HUES6 (cell line): ENCODE results near the gene MS4A15.

ENCODE experiments used
- H3K27ac ChIP-seq: 2 replicates; pipeline ENCODE4 v1.7.0; 2013; ENCODE audit warnings: low read depth, mild to moderate bottlenecking, low read length, inconsistent platforms
- H3K27me3 ChIP-seq: 2 replicates; pipeline ENCODE4 v1.6.1; 2013; ENCODE audit warnings: low read length; ENCODE audit not compliant: control insufficient read depth, insufficient read depth
- H3K36me3 ChIP-seq: 2 replicates; pipeline ENCODE4 v1.6.1; 2013; ENCODE audit warnings: low read length; ENCODE audit not compliant: control insufficient read depth, insufficient read depth
- H3K4me1 ChIP-seq: 2 replicates; pipeline ENCODE4 v1.6.1; 2013; ENCODE audit warnings: low read length; ENCODE audit not compliant: control insufficient read depth, insufficient read depth
- H3K4me3 ChIP-seq: 2 replicates; pipeline ENCODE4 v1.5.1; 2013; ENCODE audit warnings: low read depth, low read length
- H3K9ac ChIP-seq: one replicate; pipeline ENCODE4 v1.6.1; 2013; ENCODE audit warnings: mild to moderate bottlenecking, low read length
- H3K9me3 ChIP-seq: 2 replicates; pipeline ENCODE4 v1.6.1; 2013; ENCODE audit warnings: low read depth, low read length; ENCODE audit not compliant: control insufficient read depth, insufficient read depth

Gene MS4A15

DNA sequence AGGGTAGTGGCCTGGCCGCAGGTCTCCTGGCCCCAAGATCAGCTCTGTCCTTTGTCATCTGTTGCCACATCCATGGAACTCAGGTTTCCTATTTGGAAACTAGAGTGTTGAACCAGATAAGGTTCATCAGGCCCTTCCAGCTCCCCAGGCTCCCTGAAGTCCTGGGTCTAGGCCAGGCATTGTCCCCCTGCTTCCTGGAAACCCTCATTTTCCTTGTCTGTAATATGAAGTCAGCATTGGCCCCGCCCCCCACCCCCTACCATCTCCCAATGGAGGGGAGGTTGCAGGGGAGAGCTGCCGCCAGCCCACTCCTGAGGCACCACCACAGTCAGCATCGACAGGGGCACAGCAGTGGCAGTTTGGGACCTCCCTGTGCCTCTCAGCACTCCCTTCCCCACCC, 19.5 kb downstream of the MS4A15 start:
- Histone ChIP-seq H3K36me3 (no peaks in the 10 kb centered on the region), H3K4me3 (no peak overlapping the region), H3K9me3 (0 out of 2 replicates have a peak, but pooled peaks cover 4% of the 10 kb centered on the region), H3K27me3 (no peaks in the 10 kb centered on the region; the same call in 1 of the 2 replicates), H3K9ac (no peak overlapping the region), H3K27ac (no peak overlapping the region), H3K4me1 (0 out of 2 replicates have a peak, but pooled peaks cover 3% of the 10 kb centered on the region)

DNA sequence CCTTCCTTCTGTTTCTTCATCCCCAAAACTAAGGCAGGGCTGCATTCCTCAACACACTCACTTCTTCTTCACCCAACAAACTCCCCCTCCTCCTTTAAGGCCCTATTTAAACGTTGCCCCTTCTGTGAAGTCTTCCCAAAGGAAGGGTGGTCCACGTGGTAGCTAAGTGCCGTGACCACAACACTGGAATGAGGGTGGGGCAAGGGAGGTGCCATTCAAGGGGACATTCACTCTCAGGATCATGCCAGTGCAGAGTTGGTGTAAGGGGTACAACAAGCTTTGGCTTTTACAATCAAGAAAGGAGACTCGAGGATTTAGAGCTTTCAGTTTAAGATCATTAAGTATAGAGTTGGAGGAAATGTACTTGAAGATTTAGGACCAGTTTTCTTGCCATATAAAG, 20.4 kb downstream of the MS4A15 start:
- H3K4me1 ChIP-seq = 0 out of 2 replicates have a peak, but pooled peaks cover 3% of the 10 kb centered on the region
- no peak overlapping the region for H3K4me3 ChIP-seq
- no peaks in the 10 kb centered on the region for H3K36me3 ChIP-seq
- no peak overlapping the region for H3K27ac ChIP-seq
- 0 out of 2 replicates have a peak, but pooled peaks cover 4% of the 10 kb centered on the region for H3K9me3 ChIP-seq
- H3K9ac ChIP-seq = no peak overlapping the region
- H3K27me3 ChIP-seq = no peaks in the 10 kb centered on the region; the same call in 1 of the 2 replicates

DNA sequence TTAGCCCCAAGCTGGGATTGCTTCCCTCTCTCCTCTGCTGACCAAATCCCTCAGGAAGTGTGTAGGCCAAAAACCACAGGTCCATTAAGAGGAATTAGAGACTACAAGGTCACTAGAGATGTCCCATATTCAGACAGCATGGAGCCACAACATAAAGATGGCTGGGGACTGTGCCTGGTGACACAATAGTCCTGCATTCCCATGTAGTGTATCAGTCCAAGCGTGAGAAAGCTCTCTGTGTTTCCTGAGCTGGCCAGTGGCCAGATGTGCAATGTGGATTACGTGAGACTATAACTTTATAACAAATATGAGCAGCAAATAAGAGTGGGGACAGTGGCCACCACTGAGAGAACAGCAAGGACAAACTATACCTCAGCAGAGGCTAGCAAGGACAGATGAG, 20.9 kb downstream of the MS4A15 start:
- no peaks in the 10 kb centered on the region; the same call in 1 of the 2 replicates for H3K27me3 ChIP-seq
- H3K4me1 ChIP-seq = 0 out of 2 replicates have a peak, but pooled peaks cover 3% of the 10 kb centered on the region
- H3K9me3 ChIP-seq = 0 out of 2 replicates have a peak, but pooled peaks cover 4% of the 10 kb centered on the region
- no peak overlapping the region for H3K27ac ChIP-seq
- no peaks in the 10 kb centered on the region for H3K36me3 ChIP-seq
- no peak overlapping the region for H3K9ac ChIP-seq
- H3K4me3 ChIP-seq = no peak overlapping the region

DNA sequence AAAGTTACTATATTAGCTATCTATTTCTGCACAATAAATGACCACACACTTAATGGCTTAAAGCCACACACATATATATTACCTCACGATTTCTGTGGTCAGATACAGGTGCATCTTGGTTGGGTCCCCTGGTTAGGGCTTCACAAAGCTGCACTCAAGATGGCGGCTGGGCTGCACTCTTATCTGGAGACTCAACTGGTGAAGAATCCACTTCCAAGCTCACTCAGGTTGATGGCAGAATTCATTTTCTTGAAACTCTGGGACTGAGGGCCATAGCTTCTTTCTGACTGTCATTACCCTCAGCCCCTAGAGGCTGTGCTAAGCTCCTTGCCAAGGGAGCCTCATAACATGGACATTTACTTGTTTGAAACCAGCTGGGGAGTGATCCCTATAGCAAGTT, 23.4 kb downstream of the MS4A15 start:
- no peaks in the 10 kb centered on the region; the same call in 1 of the 2 replicates for H3K27me3 ChIP-seq
- H3K9ac ChIP-seq = no peak overlapping the region

DNA sequence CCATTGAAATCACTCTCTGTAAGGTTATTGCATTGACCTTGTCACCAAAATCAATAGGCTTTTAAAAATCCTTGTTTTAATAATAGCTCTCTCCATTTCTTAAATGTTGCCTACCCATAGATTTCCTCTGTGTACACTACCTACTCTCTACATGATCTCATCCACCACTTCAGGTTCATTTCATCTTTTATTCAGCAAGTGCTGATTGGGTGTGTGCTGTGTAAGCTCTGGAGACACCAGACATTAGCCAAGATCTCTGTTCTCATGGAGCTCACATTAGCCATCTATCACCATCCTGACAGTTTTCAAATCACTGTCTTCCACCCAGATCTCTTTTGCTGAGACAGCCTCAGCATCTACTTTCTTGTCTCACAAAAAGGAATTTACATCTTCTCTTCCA, 24.1 kb downstream of the MS4A15 start:
- Histone ChIP-seq H3K27me3 (no peaks in the 10 kb centered on the region; the same call in 1 of the 2 replicates), H3K36me3 (no peaks in the 10 kb centered on the region), H3K9ac (no peak overlapping the region)

More for the DNA sequence above, 23.4 kb downstream of the MS4A15 start:
- Histone ChIP-seq H3K4me1 (0 out of 2 replicates have a peak, but pooled peaks cover 3% of the 10 kb centered on the region), H3K27ac (no peak overlapping the region), H3K36me3 (no peaks in the 10 kb centered on the region), H3K9me3 (0 out of 2 replicates have a peak, but pooled peaks cover 4% of the 10 kb centered on the region), H3K4me3 (no peak overlapping the region)

DNA sequence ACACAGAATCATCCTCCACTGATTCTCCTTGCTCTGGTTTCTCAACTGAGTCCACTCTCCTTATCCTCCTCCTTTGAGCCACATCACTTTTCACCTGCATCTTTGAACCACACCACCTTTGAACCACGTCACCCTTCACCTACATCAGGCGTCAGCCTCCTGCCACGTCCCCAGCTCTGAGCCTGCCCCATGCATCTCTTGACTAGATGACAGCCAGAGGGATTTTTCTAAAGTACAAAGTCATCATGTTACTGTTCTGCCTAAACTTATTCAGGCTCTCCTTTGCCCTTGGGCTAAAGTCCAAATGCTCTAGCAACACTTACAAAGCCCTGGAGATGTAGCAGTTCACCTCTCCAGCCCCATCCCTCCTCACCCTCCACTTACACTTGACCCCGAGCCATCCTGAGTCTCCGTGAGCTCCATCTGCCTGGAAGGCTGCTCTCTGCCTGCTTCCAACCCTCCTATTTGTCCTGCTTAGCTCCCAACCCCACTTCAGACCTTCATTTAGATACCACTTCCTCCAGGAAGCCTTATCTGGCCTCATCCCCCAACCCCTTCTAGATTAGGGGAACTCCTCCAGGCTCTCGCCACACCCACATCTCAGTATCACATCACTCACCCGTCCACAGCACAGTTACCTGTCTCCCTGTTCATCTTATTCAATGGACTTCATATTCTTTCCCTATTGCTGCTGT, 24.8 kb downstream of the MS4A15 start:
- Histone ChIP-seq H3K27ac (no peak overlapping the region), H3K36me3 (no peaks in the 10 kb centered on the region), H3K27me3 (no peaks in the 10 kb centered on the region; the same call in 1 of the 2 replicates), H3K9ac (no peak overlapping the region), H3K4me1 (no peaks in the 10 kb centered on the region; the same call in 1 of the 2 replicates), H3K9me3 (0 out of 2 replicates have a peak, but pooled peaks cover 4% of the 10 kb centered on the region), H3K4me3 (no peak overlapping the region)

More for the DNA sequence above, 24.1 kb downstream of the MS4A15 start:
- H3K4me3 ChIP-seq = no peak overlapping the region
- peaks cover under 1% of the 10 kb centered on the region; the same call in 1 of the 2 replicates for H3K4me1 ChIP-seq
- 0 out of 2 replicates have a peak, but pooled peaks cover 4% of the 10 kb centered on the region for H3K9me3 ChIP-seq
- H3K27ac ChIP-seq = no peak overlapping the region

DNA sequence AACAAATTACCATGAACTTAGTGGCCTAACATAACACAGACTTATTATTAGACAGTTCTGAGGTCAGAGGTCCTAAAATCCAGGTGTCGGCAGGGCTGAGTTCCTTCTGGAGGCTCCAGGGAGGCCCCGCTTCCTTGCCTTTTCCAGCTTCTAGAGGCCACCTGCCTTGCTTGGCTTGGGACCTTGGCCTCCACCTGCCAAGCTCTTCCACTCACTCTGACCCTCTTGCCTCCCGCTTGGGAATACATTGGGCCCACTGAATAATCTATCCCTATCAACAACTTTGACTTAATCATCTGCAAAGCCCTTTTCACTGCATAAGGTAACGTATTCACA, 25.3 kb downstream of the MS4A15 start:
- no peak overlapping the region for H3K9ac ChIP-seq
- no peaks in the 10 kb centered on the region; the same call in 1 of the 2 replicates for H3K4me1 ChIP-seq
- H3K4me3 ChIP-seq = no peak overlapping the region
- 0 out of 2 replicates have a peak, but pooled peaks cover 4% of the 10 kb centered on the region for H3K9me3 ChIP-seq
- H3K27ac ChIP-seq = no peak overlapping the region
- H3K27me3 ChIP-seq = no peaks in the 10 kb centered on the region; the same call in 1 of the 2 replicates
- no peaks in the 10 kb centered on the region for H3K36me3 ChIP-seq

DNA sequence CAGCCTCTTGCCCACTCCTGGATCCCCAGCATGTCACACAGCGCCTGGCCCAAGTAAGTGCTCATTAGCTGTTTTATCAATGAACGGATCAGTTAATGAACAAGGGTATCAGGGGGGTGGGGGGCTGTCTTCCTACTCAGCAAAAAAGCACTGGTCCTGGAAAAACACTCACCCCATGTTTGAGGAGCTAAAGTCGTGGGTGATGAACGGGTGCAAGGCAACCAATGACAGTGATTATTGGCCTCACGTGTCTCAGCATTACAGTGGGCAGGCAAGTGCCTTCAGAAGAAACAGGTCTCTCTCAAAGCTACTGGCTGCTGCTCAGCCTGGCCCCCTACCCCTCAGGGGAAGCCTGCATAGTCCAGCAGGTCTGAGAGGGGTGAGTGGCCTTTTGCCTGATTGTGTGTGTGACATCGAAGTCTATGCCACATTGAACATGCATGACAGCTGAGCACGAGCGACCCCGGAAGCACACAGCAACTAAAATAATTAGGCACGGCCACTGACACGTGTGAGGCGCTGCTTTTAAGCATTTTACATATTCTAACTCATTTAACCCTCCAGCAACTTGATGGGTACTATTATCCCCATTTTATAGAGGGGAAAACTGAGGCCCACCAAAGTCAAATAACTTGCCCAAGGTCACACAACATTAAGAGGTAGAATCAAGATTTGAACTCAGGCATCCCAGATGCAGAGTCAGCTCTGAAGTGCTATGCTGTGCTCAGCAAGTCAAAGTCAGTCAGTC, 25.9 kb downstream of the MS4A15 start:
- H3K4me3 ChIP-seq = no peak overlapping the region
- no peak overlapping the region for H3K27ac ChIP-seq
- H3K9me3 ChIP-seq = 0 out of 2 replicates have a peak, but pooled peaks cover 4% of the 10 kb centered on the region
- H3K4me1 ChIP-seq = no peaks in the 10 kb centered on the region; the same call in 1 of the 2 replicates
- H3K9ac ChIP-seq = no peak overlapping the region
- H3K27me3 ChIP-seq = no peaks in the 10 kb centered on the region; the same call in 1 of the 2 replicates
- no peaks in the 10 kb centered on the region for H3K36me3 ChIP-seq

DNA sequence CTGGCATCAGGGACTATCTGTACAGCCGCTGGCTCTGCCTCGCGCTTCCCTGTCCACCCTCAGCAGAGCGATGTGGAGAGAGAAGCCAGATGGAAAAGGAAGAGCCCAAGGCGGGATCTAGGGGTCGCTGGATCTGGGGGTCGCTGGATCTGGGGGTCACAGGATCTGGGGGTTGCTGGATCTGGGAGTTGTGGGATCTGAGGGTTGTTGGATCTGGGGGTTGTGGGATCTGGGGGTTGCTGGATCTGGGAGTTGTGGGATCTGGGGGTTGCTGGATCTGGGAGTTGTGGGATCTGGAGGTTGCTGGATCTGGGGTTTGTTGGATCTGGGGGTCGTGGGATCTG, 26.4 kb downstream of the MS4A15 start:
- H3K9ac ChIP-seq = no peak overlapping the region
- no peak overlapping the region for H3K4me3 ChIP-seq
- no peaks in the 10 kb centered on the region; the same call in 1 of the 2 replicates for H3K27me3 ChIP-seq
- H3K36me3 ChIP-seq = no peaks in the 10 kb centered on the region
- no peaks in the 10 kb centered on the region; the same call in 1 of the 2 replicates for H3K4me1 ChIP-seq
- H3K9me3 ChIP-seq = peaks cover 4% of the 10 kb centered on the region; the same call in 1 of the 2 replicates
- no peak overlapping the region for H3K27ac ChIP-seq

DNA sequence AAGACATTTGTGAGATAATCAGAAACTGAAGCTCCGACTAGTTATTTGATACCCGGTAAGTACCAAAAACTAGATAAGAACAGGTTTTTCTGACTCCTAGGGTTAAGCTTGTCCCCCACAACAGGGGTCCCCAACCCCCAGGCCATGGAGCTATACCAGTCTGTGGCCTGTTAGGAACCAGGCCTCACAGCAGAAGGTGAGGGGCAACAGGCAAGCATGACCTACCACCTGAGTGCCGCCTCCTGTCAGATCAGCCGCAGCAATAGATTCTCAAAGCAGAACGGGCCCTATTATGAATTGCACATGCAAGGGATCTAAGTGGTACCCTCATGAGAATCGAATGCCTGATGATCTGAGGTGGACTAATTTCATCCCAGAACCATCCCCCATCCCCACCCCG, 27.2 kb downstream of the MS4A15 start:
- no peak overlapping the region for H3K27ac ChIP-seq
- H3K4me1 ChIP-seq = no peaks in the 10 kb centered on the region; the same call in 1 of the 2 replicates
- peaks cover 7% of the 10 kb centered on the region; the same call in 1 of the 2 replicates for H3K9me3 ChIP-seq
- no peak overlapping the region for H3K9ac ChIP-seq
- H3K27me3 ChIP-seq = no peaks in the 10 kb centered on the region; the same call in 1 of the 2 replicates
- no peak overlapping the region for H3K4me3 ChIP-seq
- no peaks in the 10 kb centered on the region for H3K36me3 ChIP-seq
